BLaER1 treated with 17β-estradiol and CSF1 and Interleukin-3, amounts not matched to agents 10 nM and 100 nM (cell line): ENCODE results near the gene CSMD2.

ENCODE experiments used
- H3K27ac ChIP-seq, 11 experiments: shearing (Covaris generic); formaldehyde crosslinking; 2 replicates each; pipeline ENCODE4 v1.8.1; 2022
- H3K27me3 ChIP-seq, 11 experiments: shearing (Covaris generic); formaldehyde crosslinking; 2 replicates each; pipeline ENCODE4 v1.8.1; 2022
- H3K36me3 ChIP-seq, 11 experiments: shearing (Covaris generic); formaldehyde crosslinking; 2 replicates each; pipeline ENCODE4 v1.8.1; 2022
- H3K4me1 ChIP-seq, 10 experiments: shearing (Covaris generic); formaldehyde crosslinking; 2 replicates each; pipeline ENCODE4 v1.8.1; 2022
- H3K4me2 ChIP-seq, 11 experiments: shearing (Covaris generic); formaldehyde crosslinking; 2 replicates each; pipeline ENCODE4 v1.8.1; 2022
- H3K4me3 ChIP-seq, 10 experiments: shearing (Covaris generic); formaldehyde crosslinking; 2 replicates each; pipeline ENCODE4 v1.8.1; 2022
- H3K9ac ChIP-seq, 11 experiments: shearing (Covaris generic); formaldehyde crosslinking; 2 replicates each; pipeline ENCODE4 v1.8.1; 2022
- H3K9me3 ChIP-seq, 11 experiments: shearing (Covaris generic); formaldehyde crosslinking; replicated peaks in 1 of 11; 2 replicates each; pipeline ENCODE4 v1.8.1; 2022
- H4K20me1 ChIP-seq, 11 experiments: shearing (Covaris generic); formaldehyde crosslinking; 2 replicates each; pipeline ENCODE4 v1.8.1; 2022
- Cebpa-rat ChIP-seq, 11 experiments: shearing (Covaris generic); IDR thresholded peaks; 2 replicates each; pipeline ENCODE4 v1.8.1; 2022

Gene CSMD2

GRCh38 chr1:34162852-34163766 lies 1.9 kb downstream of the CSMD2 start:
- Histone ChIP-seq H3K9ac (peak overlapping the region in 10 of 11 experiments; percentile 1 to 60 (median 42); a peak in 15 of 22 replicates), H3K4me1 (peaks cover 19 to 45% (median 40%) of the 10 kb centered on the region in 10 experiments; a peak in 19 of 20 replicates), H4K20me1 (peaks cover 0 to 27% (median 3%) of the 10 kb centered on the region in 11 experiments; a peak in 9 of 22 replicates), H3K4me3 (peak overlapping the region; percentile 58 to 72 (median 61)), H3K9me3 (no peaks in the 10 kb centered on the region), H3K36me3 (no peaks in the 10 kb centered on the region), H3K27me3 (peaks cover 62 to 90% (median 83%) of the 10 kb centered on the region in 11 experiments), H3K27ac (no peak overlapping the region), H3K4me2 (peak overlapping the region; percentile 94 to 100 (median 98))
- TF ChIP-seq Cebpa-rat (IDR thresholded peaks at IDR 0.05) = no peak

GRCh38 chr1:34156739-34157138 lies 8.3 kb downstream of the CSMD2 start:
- no peak overlapping the region for H3K9ac ChIP-seq
- no peaks in the 10 kb centered on the region; a peak in 2 of 22 replicates for H4K20me1 ChIP-seq
- H3K4me2 ChIP-seq = no peak overlapping the region
- H3K27ac ChIP-seq = no peak overlapping the region
- peaks cover 15 to 27% (median 21%) of the 10 kb centered on the region in 11 experiments for H3K27me3 ChIP-seq
- no peaks in the 10 kb centered on the region for H3K9me3 ChIP-seq
- H3K36me3 ChIP-seq = no peaks in the 10 kb centered on the region
- no peak overlapping the region for H3K4me3 ChIP-seq
- TF ChIP-seq Cebpa-rat (IDR thresholded peaks at IDR 0.05) = no peak
- H3K4me1 ChIP-seq = no peaks in the 10 kb centered on the region

- Histone ChIP-seq H3K36me3 (no peaks in the 10 kb centered on the region), H3K4me2 (no peak overlapping the region), H3K4me3 (no peak overlapping the region), H3K27ac (no peak overlapping the region), H3K4me1 (no peaks in the 10 kb centered on the region), H3K9me3 (no peaks in the 10 kb centered on the region), H3K27me3 (peaks cover 6 to 18% (median 12%) of the 10 kb centered on the region in 11 experiments; a peak in 18 of 22 replicates), H3K9ac (no peak overlapping the region), H4K20me1 (no peaks in the 10 kb centered on the region; a peak in 1 of 22 replicates)
- TF ChIP-seq Cebpa-rat (IDR thresholded peaks at IDR 0.05) = no peak
These were observed 9.2 kb downstream of the CSMD2 start for GRCh38 chr1:34155860-34156259.

- Histone ChIP-seq H4K20me1 (no peaks in the 10 kb centered on the region), H3K27ac (no peak overlapping the region), H3K27me3 (no peaks in the 10 kb centered on the region), H3K9ac (no peak overlapping the region), H3K4me1 (no peaks in the 10 kb centered on the region), H3K9me3 (no peaks in the 10 kb centered on the region), H3K4me2 (no peak overlapping the region), H3K36me3 (no peaks in the 10 kb centered on the region), H3K4me3 (no peak overlapping the region)
- TF ChIP-seq Cebpa-rat (IDR thresholded peaks at IDR 0.05) = no peak
These were observed 11.8 kb downstream of the CSMD2 start for GRCh38 chr1:34153246-34153645.

- Histone ChIP-seq H3K27ac (no peak overlapping the region), H3K4me3 (no peak overlapping the region), H3K9ac (no peak overlapping the region), H3K9me3 (no peaks in the 10 kb centered on the region), H3K4me1 (peaks cover 0 to 10% (median 8%) of the 10 kb centered on the region in 10 experiments; a peak in 11 of 20 replicates), H3K4me2 (no peak overlapping the region), H4K20me1 (no peaks in the 10 kb centered on the region), H3K27me3 (no peaks in the 10 kb centered on the region), H3K36me3 (no peaks in the 10 kb centered on the region)
- TF ChIP-seq Cebpa-rat (IDR thresholded peaks at IDR 0.05) = no peak
These were observed 15.5 kb downstream of the CSMD2 start for GRCh38 chr1:34149501-34149900.

GRCh38 chr1:34147301-34147700 lies 17.7 kb downstream of the CSMD2 start:
- Histone ChIP-seq H3K4me1 (peaks cover 0 to 10% (median 8%) of the 10 kb centered on the region in 10 experiments; a peak in 11 of 20 replicates), H3K4me2 (peak overlapping the region in 8 of 11 experiments; percentile 22 to 57 (median 42); a peak in 11 of 22 replicates), H4K20me1 (no peaks in the 10 kb centered on the region), H3K27me3 (no peaks in the 10 kb centered on the region), H3K36me3 (no peaks in the 10 kb centered on the region), H3K27ac (no peak overlapping the region), H3K9ac (no peak overlapping the region), H3K9me3 (no peaks in the 10 kb centered on the region), H3K4me3 (no peak overlapping the region)
- TF ChIP-seq Cebpa-rat (IDR thresholded peaks at IDR 0.05) = no peak

- Histone ChIP-seq H3K27me3 (no peaks in the 10 kb centered on the region), H3K27ac (no peak overlapping the region), H3K36me3 (no peaks in the 10 kb centered on the region), H3K4me3 (no peak overlapping the region), H3K4me2 (no peak overlapping the region), H4K20me1 (no peaks in the 10 kb centered on the region; a peak in 1 of 22 replicates), H3K9me3 (no peaks in the 10 kb centered on the region), H3K9ac (no peak overlapping the region), H3K4me1 (peaks cover 18 to 27% (median 24%) of the 10 kb centered on the region in 10 experiments)
- no peak for TF ChIP-seq Cebpa-rat (IDR thresholded peaks at IDR 0.05)
These were observed 20.3 kb downstream of the CSMD2 start for GRCh38 chr1:34144766-34145165.

GRCh38 chr1:34143975-34144374 lies 21.1 kb downstream of the CSMD2 start:
- Histone ChIP-seq H3K27me3 (no peaks in the 10 kb centered on the region), H3K4me2 (no peak overlapping the region), H3K4me1 (peaks cover 22 to 35% (median 31%) of the 10 kb centered on the region in 10 experiments), H3K27ac (no peak overlapping the region), H3K9me3 (no peaks in the 10 kb centered on the region), H3K9ac (no peak overlapping the region), H4K20me1 (no peaks in the 10 kb centered on the region; a peak in 1 of 22 replicates), H3K36me3 (no peaks in the 10 kb centered on the region), H3K4me3 (no peak overlapping the region)
- TF ChIP-seq Cebpa-rat (IDR thresholded peaks at IDR 0.05) = no peak

- Histone ChIP-seq H3K27me3 (no peaks in the 10 kb centered on the region), H3K4me3 (no peak overlapping the region), H3K27ac (peak overlapping the region in 4 of 11 experiments; percentile 11 to 49 (median 38); a peak in 6 of 22 replicates), H3K9ac (peak overlapping the region in 2 of 11 experiments; percentile 2 to 24; a peak in 2 of 22 replicates), H3K4me1 (peaks cover 21 to 28% (median 24%) of the 10 kb centered on the region in 10 experiments), H3K36me3 (no peaks in the 10 kb centered on the region), H3K9me3 (no peaks in the 10 kb centered on the region), H3K4me2 (peak overlapping the region; percentile 60 to 80 (median 66)), H4K20me1 (no peaks in the 10 kb centered on the region; a peak in 1 of 22 replicates)
- TF ChIP-seq Cebpa-rat (IDR thresholded peaks at IDR 0.05) = no peak
These were observed 24.9 kb downstream of the CSMD2 start for GRCh38 chr1:34140011-34140676.
